ENCODE data around the gene CCND3.

DNA sequence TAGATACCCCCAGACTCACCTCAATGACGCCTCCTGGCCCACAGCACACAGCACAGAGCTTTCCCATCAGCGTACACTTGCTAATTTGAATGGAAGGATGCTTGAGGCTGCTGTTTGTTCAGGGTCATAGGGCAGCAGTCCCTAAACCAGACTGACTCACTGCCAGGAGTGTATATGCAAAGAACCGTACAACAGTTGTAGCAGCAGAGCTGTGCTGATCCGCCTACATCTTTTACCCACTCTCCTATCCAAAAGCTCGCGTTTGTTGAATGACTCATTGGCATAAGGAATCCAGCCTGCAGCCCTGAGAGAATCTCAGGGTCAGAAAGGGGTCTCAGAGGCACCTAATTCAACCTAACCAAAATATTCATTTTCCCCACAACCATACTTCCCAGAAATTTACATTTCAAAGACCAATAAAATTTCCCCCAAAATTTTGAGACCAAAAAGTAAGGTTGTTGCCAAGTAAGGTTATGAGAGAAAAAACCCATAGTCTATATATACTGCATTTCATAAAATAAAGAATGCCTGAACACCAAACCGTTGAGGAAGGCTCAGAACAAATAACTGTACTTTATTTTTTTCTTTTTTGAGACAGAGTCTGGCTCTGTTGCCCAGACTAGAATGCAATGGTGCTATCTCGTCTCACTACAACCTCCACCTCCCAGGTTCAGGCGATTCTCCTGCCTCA, 35.3 kb upstream of the CCND3 start:
- TF ChIP-seq POLR2A (IDR thresholded peaks at IDR 0.05; ENCODE audit: low read length), result no peak
- TF ChIP-seq, protein P1, sequence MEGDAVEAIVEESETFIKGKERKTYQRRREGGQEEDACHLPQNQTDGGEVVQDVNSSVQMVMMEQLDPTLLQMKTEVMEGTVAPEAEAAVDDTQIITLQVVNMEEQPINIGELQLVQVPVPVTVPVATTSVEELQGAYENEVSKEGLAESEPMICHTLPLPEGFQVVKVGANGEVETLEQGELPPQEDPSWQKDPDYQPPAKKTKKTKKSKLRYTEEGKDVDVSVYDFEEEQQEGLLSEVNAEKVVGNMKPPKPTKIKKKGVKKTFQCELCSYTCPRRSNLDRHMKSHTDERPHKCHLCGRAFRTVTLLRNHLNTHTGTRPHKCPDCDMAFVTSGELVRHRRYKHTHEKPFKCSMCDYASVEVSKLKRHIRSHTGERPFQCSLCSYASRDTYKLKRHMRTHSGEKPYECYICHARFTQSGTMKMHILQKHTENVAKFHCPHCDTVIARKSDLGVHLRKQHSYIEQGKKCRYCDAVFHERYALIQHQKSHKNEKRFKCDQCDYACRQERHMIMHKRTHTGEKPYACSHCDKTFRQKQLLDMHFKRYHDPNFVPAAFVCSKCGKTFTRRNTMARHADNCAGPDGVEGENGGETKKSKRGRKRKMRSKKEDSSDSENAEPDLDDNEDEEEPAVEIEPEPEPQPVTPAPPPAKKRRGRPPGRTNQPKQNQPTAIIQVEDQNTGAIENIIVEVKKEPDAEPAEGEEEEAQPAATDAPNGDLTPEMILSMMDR (IDR thresholded peaks at IDR 0.05), result no peak
- TF ChIP-seq BHLHE40 (IDR thresholded peaks at IDR 0.05; ENCODE audit: low read depth, low read length), result no peak
- no peak for TF ChIP-seq HDAC2 (IDR thresholded peaks at IDR 0.05)
- TF ChIP-seq ZFP36 (IDR thresholded peaks at IDR 0.05; ENCODE audit: borderline replicate concordance, partially characterized antibody), result no peak
- TF ChIP-seq CHD4 (IDR thresholded peaks at IDR 0.05; ENCODE audit: borderline replicate concordance), result no peak
- TF ChIP-seq CEBPB (IDR thresholded peaks at IDR 0.05), result no peak
- TF ChIP-seq MAZ (IDR thresholded peaks at IDR 0.05; ENCODE audit: borderline replicate concordance, low read depth, low read length), result no peak
- no peak for TF ChIP-seq BCL3 (IDR thresholded peaks at IDR 0.05)

All from A549 (cell line).